Measurements from ENCODE around the gene PMPCA. TPM values are rescaled to one million over a fixed set of nuclear protein-coding genes. Genes with fewer than 3 reads are reported as not detected.
A peak's percentile ranks its signal among the peaks of the same experiment; 100 is the strongest.

PMPCA gene
- total RNA-seq, 1 experiment from 2014 or later = 103 TPM

DNA sequence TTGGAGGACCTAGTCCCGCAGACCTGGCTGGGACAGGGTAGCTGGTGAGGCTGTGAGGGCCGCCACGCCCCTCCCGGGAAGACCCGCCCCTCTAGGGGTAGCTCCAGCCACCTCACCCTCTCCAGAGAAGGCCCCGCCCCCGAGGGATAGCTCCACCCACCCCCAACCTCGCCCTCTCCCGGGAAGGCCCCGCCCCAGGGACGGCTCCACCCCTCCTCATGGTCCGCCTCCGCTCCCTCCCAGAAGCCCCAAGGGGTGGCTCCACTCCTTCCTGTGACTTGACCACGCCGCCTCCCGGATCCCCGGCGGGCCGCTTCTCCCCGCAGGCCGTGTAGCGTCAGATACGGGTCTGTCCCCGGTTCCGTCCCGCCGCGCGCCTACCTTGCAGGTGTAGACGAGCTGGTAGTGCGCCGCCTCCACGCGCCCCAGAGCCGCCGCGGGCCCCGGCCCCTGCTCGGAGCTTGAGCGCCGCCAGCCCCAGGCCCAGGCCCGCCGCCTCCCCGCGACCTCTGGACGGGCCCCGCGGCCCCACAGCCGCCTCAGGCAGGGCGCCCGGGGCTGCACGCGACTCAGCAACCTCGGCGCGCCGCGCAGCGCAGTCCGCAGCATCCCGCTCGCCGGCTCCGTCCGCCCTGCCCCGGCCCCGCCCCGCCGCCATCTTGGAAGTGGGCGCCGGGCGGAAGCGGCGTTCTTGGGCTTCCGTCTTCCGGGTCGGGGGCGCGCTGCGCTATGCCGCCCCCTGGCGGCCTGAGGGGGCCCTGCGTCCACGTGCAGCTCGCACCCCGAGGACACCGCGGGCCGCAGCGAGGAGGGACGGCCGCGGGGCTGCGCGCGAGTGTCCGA, 47.1 kb upstream of the PMPCA start, which contains the start of gene DNLZ (continued):
- TF ChIP-seq, protein P1, sequence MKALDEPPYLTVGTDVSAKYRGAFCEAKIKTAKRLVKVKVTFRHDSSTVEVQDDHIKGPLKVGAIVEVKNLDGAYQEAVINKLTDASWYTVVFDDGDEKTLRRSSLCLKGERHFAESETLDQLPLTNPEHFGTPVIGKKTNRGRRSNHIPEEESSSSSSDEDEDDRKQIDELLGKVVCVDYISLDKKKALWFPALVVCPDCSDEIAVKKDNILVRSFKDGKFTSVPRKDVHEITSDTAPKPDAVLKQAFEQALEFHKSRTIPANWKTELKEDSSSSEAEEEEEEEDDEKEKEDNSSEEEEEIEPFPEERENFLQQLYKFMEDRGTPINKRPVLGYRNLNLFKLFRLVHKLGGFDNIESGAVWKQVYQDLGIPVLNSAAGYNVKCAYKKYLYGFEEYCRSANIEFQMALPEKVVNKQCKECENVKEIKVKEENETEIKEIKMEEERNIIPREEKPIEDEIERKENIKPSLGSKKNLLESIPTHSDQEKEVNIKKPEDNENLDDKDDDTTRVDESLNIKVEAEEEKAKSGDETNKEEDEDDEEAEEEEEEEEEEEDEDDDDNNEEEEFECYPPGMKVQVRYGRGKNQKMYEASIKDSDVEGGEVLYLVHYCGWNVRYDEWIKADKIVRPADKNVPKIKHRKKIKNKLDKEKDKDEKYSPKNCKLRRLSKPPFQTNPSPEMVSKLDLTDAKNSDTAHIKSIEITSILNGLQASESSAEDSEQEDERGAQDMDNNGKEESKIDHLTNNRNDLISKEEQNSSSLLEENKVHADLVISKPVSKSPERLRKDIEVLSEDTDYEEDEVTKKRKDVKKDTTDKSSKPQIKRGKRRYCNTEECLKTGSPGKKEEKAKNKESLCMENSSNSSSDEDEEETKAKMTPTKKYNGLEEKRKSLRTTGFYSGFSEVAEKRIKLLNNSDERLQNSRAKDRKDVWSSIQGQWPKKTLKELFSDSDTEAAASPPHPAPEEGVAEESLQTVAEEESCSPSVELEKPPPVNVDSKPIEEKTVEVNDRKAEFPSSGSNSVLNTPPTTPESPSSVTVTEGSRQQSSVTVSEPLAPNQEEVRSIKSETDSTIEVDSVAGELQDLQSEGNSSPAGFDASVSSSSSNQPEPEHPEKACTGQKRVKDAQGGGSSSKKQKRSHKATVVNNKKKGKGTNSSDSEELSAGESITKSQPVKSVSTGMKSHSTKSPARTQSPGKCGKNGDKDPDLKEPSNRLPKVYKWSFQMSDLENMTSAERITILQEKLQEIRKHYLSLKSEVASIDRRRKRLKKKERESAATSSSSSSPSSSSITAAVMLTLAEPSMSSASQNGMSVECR (CRISPR knock-in tag; IDR thresholded peaks at IDR 0.05; ENCODE audit: borderline replicate concordance) = peak; percentile 97
- TF ChIP-seq ESRRA (CRISPR knock-in tag; IDR thresholded peaks at IDR 0.05; ENCODE audit: borderline replicate concordance) = peak; percentile 91; the same call in 1 of the 2 replicates
- TF ChIP-seq MYBL2 (CRISPR knock-in tag; IDR thresholded peaks at IDR 0.05) = peak; percentile 97
- no peak; the same call in 1 of the 2 replicates for TF ChIP-seq ZNF416 (CRISPR knock-in tag; IDR thresholded peaks at IDR 0.05)
- no peak for TF ChIP-seq GTF2I (CRISPR knock-in tag; conservative IDR thresholded peaks at IDR 0.05)
- TF ChIP-seq JAZF1 (CRISPR knock-in tag; IDR thresholded peaks at IDR 0.05) = no peak
- peak; percentile 90 for TF ChIP-seq SMAD3 (CRISPR knock-in tag; IDR thresholded peaks at IDR 0.05; ENCODE audit: borderline replicate concordance)
- TF ChIP-seq E2F1 (CRISPR knock-in tag; IDR thresholded peaks at IDR 0.05) = peak; percentile 94
- TF ChIP-seq TEAD1 (CRISPR knock-in tag; IDR thresholded peaks at IDR 0.05) = peak; percentile 88
- TF ChIP-seq, protein P2, sequence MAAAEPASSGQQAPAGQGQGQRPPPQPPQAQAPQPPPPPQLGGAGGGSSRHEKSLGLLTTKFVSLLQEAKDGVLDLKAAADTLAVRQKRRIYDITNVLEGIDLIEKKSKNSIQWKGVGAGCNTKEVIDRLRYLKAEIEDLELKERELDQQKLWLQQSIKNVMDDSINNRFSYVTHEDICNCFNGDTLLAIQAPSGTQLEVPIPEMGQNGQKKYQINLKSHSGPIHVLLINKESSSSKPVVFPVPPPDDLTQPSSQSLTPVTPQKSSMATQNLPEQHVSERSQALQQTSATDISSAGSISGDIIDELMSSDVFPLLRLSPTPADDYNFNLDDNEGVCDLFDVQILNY (CRISPR knock-in tag; IDR thresholded peaks at IDR 0.05) = peak; percentile 54; the same call in 1 of the 2 replicates
- TF ChIP-seq, protein P3, sequence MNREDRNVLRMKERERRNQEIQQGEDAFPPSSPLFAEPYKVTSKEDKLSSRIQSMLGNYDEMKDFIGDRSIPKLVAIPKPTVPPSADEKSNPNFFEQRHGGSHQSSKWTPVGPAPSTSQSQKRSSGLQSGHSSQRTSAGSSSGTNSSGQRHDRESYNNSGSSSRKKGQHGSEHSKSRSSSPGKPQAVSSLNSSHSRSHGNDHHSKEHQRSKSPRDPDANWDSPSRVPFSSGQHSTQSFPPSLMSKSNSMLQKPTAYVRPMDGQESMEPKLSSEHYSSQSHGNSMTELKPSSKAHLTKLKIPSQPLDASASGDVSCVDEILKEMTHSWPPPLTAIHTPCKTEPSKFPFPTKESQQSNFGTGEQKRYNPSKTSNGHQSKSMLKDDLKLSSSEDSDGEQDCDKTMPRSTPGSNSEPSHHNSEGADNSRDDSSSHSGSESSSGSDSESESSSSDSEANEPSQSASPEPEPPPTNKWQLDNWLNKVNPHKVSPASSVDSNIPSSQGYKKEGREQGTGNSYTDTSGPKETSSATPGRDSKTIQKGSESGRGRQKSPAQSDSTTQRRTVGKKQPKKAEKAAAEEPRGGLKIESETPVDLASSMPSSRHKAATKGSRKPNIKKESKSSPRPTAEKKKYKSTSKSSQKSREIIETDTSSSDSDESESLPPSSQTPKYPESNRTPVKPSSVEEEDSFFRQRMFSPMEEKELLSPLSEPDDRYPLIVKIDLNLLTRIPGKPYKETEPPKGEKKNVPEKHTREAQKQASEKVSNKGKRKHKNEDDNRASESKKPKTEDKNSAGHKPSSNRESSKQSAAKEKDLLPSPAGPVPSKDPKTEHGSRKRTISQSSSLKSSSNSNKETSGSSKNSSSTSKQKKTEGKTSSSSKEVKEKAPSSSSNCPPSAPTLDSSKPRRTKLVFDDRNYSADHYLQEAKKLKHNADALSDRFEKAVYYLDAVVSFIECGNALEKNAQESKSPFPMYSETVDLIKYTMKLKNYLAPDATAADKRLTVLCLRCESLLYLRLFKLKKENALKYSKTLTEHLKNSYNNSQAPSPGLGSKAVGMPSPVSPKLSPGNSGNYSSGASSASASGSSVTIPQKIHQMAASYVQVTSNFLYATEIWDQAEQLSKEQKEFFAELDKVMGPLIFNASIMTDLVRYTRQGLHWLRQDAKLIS (CRISPR knock-in tag; IDR thresholded peaks at IDR 0.05; ENCODE audit: borderline replicate concordance) = no peak
- TF ChIP-seq CREM (CRISPR knock-in tag; IDR thresholded peaks at IDR 0.05) = peak; percentile 79; the same call in 1 of the 2 replicates
- TF ChIP-seq GRHL2 (CRISPR knock-in tag; IDR thresholded peaks at IDR 0.05; ENCODE audit: insufficient replicate concordance, severe bottlenecking) = no peak
- peak; percentile 83 for TF ChIP-seq ELF4 (CRISPR knock-in tag; IDR thresholded peaks at IDR 0.05; ENCODE audit: low read depth)
- no peak for TF ChIP-seq ZNF671 (CRISPR knock-in tag; IDR thresholded peaks at IDR 0.05)
- peak; percentile 79; the same call in 1 of the 2 replicates for TF ChIP-seq ATF3 (CRISPR knock-in tag; conservative IDR thresholded peaks at IDR 0.05)
- no peak for TF ChIP-seq ZNF263 (CRISPR knock-in tag; IDR thresholded peaks at IDR 0.05; ENCODE audit: low read depth)
- TF ChIP-seq AR (CRISPR knock-in tag; IDR thresholded peaks at IDR 0.05) = no peak
- TF ChIP-seq PREB (CRISPR knock-in tag; IDR thresholded peaks at IDR 0.05; ENCODE audit: borderline replicate concordance) = 0 out of 2 replicates have a peak, but pooled peaks have one; percentile 57
